HG03442 (cell line): ENCODE measurements around the gene CNN1.

ENCODE experiments used
- ATAC-seq: cut with Tn5 transposase; IDR thresholded peaks from one replicate; pipeline ENCODE4 v1.9.1; 2021; ENCODE audit warnings: mild to moderate bottlenecking, moderate library complexity; ENCODE audit not compliant: unreplicated experiment

Gene CNN1

DNA sequence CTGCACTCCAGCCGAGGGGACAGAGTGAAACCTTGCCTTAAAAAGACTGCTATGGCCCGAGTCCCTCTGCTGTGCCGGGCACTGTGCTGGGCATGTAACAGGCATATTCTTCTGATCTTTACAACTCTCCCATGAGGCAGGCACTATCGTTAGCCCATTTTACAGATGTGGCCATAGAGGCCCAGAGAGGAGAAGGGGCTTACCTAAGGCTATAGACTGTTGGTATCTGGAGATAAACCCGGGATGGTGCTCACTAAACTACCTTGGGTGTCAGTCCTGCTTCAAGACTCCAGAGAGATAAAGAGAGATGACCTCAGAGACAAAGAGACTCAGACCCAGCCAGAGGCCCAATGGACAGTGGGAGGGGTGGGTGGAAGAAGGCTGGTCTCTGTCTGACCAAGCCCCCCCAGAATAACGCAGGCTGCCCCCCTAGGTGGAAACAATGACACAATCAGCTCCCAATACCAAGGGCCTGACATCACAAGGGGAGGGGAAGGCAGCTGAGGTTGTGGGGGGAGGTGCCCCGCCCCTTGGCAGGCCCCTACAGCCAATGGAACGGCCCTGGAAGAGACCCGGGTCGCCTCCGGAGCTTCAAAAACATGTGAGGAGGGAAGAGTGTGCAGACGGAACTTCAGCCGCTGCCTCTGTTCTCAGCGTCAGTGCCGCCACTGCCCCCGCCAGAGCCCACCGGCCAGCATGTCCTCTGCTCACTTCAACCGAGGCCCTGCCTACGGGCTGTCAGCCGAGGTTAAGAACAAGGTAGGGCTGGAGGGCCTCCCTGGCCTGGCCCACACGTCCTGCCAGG, at the start of gene CNN1:
TSS of gene CNN1 (plus strand) at position 620 of the 805 bp plus-strand sequence. CDS start at position 697, 77 bp downstream.
- no peak for ATAC-seq

DNA sequence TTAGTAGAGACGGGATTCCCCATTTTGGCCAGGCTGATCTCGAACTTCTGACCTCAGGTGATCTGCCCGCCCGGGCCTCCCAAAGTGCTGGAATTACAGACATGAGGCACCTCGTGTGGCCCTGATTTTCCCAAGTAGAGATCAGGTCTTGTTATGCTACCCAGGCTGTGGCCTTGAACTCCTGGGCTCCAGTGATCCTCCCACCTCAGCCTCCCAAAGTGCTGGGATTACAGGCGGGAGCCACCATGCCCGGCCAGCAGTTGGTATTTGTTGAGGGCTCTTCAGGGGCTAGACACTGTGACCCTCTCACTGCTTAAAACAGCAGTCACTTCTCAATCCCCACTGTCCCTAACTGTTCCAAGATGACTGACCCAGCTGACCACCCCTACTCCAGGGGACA, 49.3 kb upstream of the CNN1 start:
- ATAC-seq: no peak

DNA sequence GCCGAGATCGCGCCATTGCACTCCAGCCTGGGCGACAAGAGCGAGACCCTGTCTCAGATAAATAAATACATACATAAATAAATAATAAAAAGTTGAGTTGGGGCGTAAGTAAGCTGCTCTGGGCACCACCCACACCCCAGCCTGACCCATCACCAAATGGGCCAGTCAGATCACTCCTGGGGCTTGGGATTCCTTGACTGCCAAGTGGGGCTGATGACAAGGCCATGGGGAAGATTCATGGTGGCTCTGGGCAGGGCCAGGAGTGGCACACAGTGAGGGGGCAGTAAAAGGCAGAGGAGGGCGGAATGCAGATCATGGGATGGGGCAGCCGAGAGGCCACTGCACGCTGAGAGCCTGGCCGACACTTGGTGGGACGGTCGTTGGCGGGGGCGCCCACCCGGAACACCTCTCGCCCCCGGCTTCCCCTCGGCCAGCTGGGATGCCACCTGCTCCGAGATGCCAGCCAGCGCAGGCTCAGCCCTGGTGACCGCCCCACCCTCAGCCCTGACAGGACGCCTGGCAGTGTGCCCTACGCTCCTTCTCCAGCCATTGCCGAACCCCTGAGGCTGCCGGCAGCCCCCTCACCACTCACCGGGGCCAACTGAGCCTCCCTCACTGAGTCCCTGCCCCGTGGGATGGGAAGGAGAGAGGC, 43.9 kb upstream of the CNN1 start:
- no peak for ATAC-seq

- ATAC-seq: no peak
Measured at GRCh38 chr19:11495481-11495880, 43.2 kb upstream of the CNN1 start.

DNA sequence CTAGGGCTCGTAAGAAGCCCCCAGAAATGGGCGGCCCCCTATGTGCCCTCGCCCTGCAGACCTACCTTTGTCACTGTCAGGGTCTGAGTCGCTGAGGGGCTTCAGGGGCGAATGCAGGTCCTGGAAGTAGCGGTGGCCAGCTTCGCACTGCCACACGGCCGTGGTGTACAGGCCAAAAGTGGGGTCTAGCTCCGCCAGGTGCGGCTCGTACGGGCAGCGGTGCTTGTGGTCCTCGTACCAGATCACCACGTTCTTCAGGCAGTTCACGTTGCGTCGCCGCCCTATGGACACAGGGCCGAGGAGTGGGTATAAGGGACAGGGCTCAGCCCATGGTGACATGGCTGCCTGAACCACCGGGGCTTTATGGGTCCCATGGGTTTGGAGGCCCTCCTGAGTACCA, 42.8 kb upstream of the CNN1 start:
- no peak for ATAC-seq

DNA sequence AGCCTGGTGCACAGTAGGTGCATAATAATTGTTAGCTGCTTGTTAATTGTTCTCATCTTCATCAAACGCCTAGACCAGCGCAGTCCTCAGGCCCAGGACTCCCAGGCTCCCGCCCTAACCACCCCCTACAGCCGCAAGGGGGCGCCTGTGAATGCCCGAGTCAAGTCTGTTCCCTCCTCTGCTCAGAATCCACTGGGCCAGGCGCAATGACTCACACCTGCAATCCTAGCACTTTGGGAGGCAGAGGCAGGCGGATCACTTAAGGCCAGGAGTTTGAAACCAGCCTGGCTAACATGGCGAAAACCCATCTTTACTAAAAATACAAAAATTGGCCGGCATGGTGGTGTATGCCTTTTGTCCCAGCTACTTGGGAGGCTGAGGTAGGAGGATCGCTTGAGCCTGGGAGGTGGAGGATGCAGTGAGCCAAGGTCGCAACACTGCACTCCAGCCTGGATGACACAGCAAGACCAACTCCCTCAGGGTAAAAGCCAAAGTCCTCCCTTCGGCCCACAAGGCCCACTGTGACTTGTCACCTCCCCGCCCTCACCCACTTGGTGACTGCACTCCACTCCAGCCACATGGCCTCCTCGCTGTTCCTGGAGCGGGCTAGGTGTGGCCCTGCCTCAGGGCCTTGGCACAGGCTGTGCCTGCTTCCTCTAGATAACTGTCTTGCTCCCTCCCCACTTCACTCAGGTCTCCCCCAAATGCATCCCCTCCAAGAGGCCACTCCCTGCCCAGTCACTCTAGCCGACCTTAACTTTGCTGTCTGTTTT, 42.1 kb upstream of the CNN1 start:
- ATAC-seq: no peak

DNA sequence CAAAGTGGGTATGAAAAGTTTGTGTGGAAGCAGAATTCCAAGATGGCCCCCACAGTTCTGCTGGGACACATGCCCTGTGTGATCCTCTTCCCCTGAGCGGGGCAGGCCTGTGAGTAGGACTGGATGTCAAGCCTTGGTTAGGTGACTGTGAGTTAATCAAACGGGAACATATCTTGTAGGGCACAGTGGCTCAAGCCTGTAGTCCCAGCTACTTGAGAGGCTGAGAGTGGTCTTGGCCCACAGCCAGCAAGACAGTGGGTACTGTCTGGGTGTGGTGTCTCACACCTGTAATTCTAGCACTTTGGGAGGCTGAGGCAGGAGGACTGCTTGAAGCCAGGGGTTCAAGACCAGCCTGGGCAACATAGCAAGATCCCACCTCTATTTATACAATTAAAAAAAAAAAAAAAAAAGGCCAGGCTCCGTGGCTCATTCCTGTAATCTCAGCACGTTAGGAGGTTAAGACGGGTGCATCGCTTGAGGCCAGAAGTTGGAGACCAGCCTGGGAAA, 39.4 kb upstream of the CNN1 start:
- ATAC-seq: no peak

DNA sequence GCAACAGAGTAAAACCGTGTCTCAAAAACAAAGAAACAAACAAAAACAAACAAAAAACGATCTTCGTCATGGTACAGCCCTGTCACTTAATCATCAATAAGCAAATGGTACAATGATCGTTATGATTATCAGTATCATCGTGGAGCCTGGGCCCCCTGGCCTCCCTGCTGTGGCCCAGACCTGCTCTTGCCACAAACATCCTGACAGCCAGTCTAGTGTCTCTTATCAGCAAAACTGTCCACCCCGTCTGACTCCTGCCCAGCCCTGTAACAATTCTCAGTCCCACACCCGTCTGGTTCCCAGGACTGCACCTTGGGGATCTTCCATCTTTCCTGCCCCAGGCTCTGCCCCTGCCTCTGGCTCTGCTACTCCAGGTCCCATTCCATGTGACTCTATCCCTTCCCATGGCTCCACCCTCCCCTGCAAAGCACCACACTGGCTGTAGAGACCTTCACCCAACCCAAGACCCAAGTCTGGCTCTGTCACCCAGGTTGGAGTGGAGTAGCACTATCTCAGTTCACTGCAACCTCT, 38.7 kb upstream of the CNN1 start:
- no peak for ATAC-seq

- ATAC-seq: no peak
Measured at GRCh38 chr19:11504502-11505031, 34.1 kb upstream of the CNN1 start.

GRCh38 chr19:11505032-11505503, 33.6 kb upstream of the CNN1 start:
- ATAC-seq: peak; percentile 84

DNA sequence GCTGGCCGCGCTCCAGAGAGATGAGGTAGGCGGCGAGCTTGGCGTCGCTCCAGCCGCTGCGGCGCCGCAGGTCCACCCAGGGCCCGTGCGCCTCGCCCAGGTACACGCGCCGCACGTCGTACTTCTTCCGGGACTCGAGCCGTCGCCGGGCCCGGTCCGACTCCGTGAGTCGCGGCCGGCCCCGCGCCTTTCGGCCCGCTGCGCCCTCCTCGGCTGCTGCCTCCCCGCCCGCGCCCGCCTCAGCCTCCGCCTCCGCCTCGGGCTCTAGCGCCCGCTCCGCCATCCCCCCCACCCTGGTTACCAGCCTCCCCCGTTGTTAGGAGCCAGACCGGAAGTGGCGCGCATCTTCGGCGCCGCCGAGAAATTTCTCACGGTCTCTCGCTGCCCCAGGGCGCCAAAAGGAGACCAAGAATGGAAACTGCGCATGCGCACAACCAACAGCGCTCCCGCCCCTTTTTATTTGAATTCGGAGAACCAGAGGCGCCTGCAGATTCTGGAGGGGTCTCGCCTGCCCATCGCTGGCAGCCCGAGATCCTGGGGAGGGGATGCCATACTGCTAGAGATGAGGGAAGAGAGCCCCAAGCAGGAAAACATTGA, 33.0 kb upstream of the CNN1 start, which contains the start of gene ZNF653:
TSS of gene ZNF653 (minus strand) at position 336 of the 597 bp plus-strand sequence. CDS start at position 283, 53 bp downstream.
- peak; percentile 52 for ATAC-seq

GRCh38 chr19:11506101-11506555, 32.5 kb upstream of the CNN1 start:
- ATAC-seq: peak; percentile 25

- no peak for ATAC-seq
Measured at GRCh38 chr19:11506967-11507366, 31.7 kb upstream of the CNN1 start.

GRCh38 chr19:11507370-11508078, 31.1 kb upstream of the CNN1 start:
- no peak for ATAC-seq

DNA sequence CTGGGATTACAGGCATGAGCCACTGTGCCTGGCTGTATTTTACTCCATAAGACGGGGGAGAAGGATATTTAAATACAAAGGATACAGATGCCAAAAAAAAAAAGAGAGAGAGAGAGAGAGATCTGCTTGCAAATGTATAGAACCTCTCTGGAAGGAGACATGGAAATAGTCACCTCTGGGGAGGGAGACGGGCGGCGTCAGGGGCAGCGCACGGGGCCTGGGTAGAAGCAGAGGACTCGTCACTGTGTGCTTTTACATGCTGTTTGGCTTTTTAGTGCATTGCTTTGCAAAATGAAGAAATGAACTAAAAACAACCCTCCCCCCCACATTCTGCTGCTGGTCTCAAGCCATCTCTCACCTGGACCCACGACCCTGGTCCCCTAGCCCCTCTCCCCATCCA, 28.2 kb upstream of the CNN1 start:
- no peak for ATAC-seq

GRCh38 chr19:11513946-11514345, 24.7 kb upstream of the CNN1 start:
- ATAC-seq: no peak

DNA sequence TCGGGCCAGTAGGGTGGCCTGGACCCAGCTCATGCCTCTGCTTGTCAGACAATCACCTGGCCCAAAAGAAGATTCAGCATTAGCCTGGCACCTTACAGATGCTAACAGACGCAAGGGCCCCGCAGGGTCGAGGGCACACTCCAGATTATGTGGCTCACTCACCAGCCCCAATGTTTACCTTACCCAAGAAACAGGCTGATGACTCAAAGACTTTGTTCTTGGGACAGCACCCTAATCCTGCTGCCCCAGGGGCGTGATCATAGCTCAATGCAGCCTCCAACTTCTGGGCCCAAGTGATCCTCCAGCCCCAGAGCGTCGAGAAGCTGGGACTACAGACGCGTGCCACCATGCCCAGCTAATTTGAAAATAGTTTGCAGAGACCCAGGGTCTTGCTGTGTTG, 19.5 kb upstream of the CNN1 start:
- ATAC-seq: no peak

GRCh38 chr19:11528551-11529341, 9.9 kb upstream of the CNN1 start, which contains the start of gene ECSIT:
Gene ECSIT, minus strand, starts transcription at chr19:11529134. Its CDS starts 9,964 bp downstream, at chr19:11519170.
- ATAC-seq: peak; percentile 92

GRCh38 chr19:11530432-11530831, 8.2 kb upstream of the CNN1 start:
- ATAC-seq: no peak
